OCI-LY7 (cell line): ENCODE results near the gene UVRAG.

Experiments
- EZH2phosphoT487 ChIP-seq: fragments of 200-600 bp; sonication (generic); IDR thresholded peaks from 2 replicates; pipeline ENCODE4 v1.6.1; 2018; ENCODE audit warnings: low read depth, borderline replicate concordance, mild to moderate bottlenecking, mixed run types, antibody characterized with exemption, low read length, moderate library complexity, mixed read lengths
- TF ChIP-seq, protein P1 (sequence below): fragments of 200-600 bp; sonication (generic); conservative IDR thresholded peaks from 2 replicates; pipeline ENCODE4 v1.5.1; 2014; ENCODE audit warnings: mild to moderate bottlenecking, antibody characterized with exemption, low read length, moderate library complexity, mixed read lengths

GRCh38 chr11:75812542-75813040 lies 2.4 kb upstream of the UVRAG start:
- TF ChIP-seq, protein P1, sequence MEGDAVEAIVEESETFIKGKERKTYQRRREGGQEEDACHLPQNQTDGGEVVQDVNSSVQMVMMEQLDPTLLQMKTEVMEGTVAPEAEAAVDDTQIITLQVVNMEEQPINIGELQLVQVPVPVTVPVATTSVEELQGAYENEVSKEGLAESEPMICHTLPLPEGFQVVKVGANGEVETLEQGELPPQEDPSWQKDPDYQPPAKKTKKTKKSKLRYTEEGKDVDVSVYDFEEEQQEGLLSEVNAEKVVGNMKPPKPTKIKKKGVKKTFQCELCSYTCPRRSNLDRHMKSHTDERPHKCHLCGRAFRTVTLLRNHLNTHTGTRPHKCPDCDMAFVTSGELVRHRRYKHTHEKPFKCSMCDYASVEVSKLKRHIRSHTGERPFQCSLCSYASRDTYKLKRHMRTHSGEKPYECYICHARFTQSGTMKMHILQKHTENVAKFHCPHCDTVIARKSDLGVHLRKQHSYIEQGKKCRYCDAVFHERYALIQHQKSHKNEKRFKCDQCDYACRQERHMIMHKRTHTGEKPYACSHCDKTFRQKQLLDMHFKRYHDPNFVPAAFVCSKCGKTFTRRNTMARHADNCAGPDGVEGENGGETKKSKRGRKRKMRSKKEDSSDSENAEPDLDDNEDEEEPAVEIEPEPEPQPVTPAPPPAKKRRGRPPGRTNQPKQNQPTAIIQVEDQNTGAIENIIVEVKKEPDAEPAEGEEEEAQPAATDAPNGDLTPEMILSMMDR, result no peak
- TF ChIP-seq EZH2phosphoT487, result no peak
